Lung (tissue), 12 donors: ENCODE data around the gene ZFP36L2. TPM values are rescaled to one million over a fixed set of nuclear protein-coding genes. Genes with fewer than 3 reads are reported as not detected.

Source experiments
- ATAC-seq: fragments of 200-7000 bp; cut with Tn5 transposase; one replicate; pipeline ENCODE4 v1.9.1; 2020; ENCODE audit warnings: moderate number of reproducible peaks; ENCODE audit not compliant: insufficient read depth, low FRiP score
- DNase-seq, 3 donors: peaks; one replicate each; pipeline ENCODE4 v3.0.0-alpha.2; 2013 to 2017
- H3K27ac ChIP-seq, 2 donors: one replicate each; pipeline ENCODE4 v1.5.1; 2013; ENCODE audit warnings: mild to moderate bottlenecking in 2 of 2, moderate library complexity in 2 of 2, control low read depth in 1 of 2, inconsistent platforms in 1 of 2, low read depth in 1 of 2, low read length in 1 of 2
- H3K27me3 ChIP-seq, 3 donors: one replicate each; pipeline ENCODE4 v1.5.1; 2013; ENCODE audit warnings: low read length in 2 of 3; ENCODE audit not compliant: control insufficient read depth in 3 of 3, insufficient read depth in 3 of 3
- H3K36me3 ChIP-seq, 4 donors: one replicate each; pipeline ENCODE4 v1.5.1; 2013; ENCODE audit warnings: low read length in 4 of 4, mild to moderate bottlenecking in 1 of 4, moderate library complexity in 1 of 4; ENCODE audit not compliant: control insufficient read depth in 4 of 4, insufficient read depth in 4 of 4
- H3K4me1 ChIP-seq, 5 donors: one replicate each; pipeline ENCODE4 v1.5.1; 2013; ENCODE audit warnings: low read length in 5 of 5, mild to moderate bottlenecking in 2 of 5, moderate library complexity in 1 of 5; ENCODE audit not compliant: control insufficient read depth in 5 of 5, insufficient read depth in 5 of 5
- H3K4me3 ChIP-seq: one replicate; pipeline ENCODE4 v1.5.1; 2013; ENCODE audit warnings: mild to moderate bottlenecking, control low read depth, moderate library complexity
- H3K9ac ChIP-seq, 2 donors: one replicate each; pipeline ENCODE4 v1.5.1; 2013; ENCODE audit warnings: low read length in 2 of 2, control low read depth in 1 of 2; ENCODE audit not compliant: insufficient read depth in 1 of 2
- H3K9me3 ChIP-seq, 4 donors: one replicate each; pipeline ENCODE4 v1.5.1; 2013; ENCODE audit warnings: low read length in 3 of 4, mild to moderate bottlenecking in 1 of 4, moderate library complexity in 1 of 4; ENCODE audit not compliant: control insufficient read depth in 4 of 4, insufficient read depth in 3 of 4
- WGBS, 2 donors: extraction: QIAGEN DNeasy Blood & Tissue Kit; methylation state at CpG; one replicate each; pipeline ENCODE4 v1.1.7; 2013; 5-methylcytosine and 5-hydroxymethylcytosine counted together
- polyA plus RNA-seq, 2 donors: library from polyadenylated mRNA; stranded (reverse); fragments of 200-250 nt; gene quantifications; one replicate each; pipeline ENCODE4 v1.2.1, GENCODE V29; 2013
- total RNA-seq, 2 donors: library from RNA; depleted of rRNA in 1 of 2; stranded (reverse); fragments of >200 nt in 1 of 2; gene quantifications; one replicate each; pipeline ENCODE4 v1.2.1, GENCODE V29; 2014 to 2021
- TF ChIP-seq, protein P1 (sequence below): IDR thresholded peaks from 2 replicates; pipeline ENCODE4 v1.5.1; 2012; ENCODE audit warnings: mild to moderate bottlenecking; ENCODE audit errors: control extremely low read depth, extremely low read depth
- donor health status: control.
- donor health status: control.
- donor health status: Bipolar disorder and iron deficiency.
- donor health status: healthy.
- donor health status: DM: yes; HTN: yes; CAD: no.

ZFP36L2 gene
- total and polyA plus RNA-seq, 4 donors = 38.3 to 110 (median 66.6) TPM

- 48 to 69% methylated on average over 2 of the region's 2 CpGs for WGBS, 2 donors
- DNase-seq = no peak
- Histone ChIP-seq H3K4me3 (no peak overlapping the region), H3K27me3 (no peaks in the 10 kb centered on the region), H3K4me1 (peaks cover 0 to 3% (median under 1%) of the 10 kb centered on the region in 5 donors), H3K9me3 (no peaks in the 10 kb centered on the region), H3K27ac (no peak overlapping the region), H3K36me3 (no peaks in the 10 kb centered on the region), H3K9ac (no peak overlapping the region)
- no peak for ATAC-seq
- TF ChIP-seq, protein P1, sequence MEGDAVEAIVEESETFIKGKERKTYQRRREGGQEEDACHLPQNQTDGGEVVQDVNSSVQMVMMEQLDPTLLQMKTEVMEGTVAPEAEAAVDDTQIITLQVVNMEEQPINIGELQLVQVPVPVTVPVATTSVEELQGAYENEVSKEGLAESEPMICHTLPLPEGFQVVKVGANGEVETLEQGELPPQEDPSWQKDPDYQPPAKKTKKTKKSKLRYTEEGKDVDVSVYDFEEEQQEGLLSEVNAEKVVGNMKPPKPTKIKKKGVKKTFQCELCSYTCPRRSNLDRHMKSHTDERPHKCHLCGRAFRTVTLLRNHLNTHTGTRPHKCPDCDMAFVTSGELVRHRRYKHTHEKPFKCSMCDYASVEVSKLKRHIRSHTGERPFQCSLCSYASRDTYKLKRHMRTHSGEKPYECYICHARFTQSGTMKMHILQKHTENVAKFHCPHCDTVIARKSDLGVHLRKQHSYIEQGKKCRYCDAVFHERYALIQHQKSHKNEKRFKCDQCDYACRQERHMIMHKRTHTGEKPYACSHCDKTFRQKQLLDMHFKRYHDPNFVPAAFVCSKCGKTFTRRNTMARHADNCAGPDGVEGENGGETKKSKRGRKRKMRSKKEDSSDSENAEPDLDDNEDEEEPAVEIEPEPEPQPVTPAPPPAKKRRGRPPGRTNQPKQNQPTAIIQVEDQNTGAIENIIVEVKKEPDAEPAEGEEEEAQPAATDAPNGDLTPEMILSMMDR = no peak
These were observed 24.1 kb downstream of the ZFP36L2 start for GRCh38 chr2:43202289-43202688.

DNA sequence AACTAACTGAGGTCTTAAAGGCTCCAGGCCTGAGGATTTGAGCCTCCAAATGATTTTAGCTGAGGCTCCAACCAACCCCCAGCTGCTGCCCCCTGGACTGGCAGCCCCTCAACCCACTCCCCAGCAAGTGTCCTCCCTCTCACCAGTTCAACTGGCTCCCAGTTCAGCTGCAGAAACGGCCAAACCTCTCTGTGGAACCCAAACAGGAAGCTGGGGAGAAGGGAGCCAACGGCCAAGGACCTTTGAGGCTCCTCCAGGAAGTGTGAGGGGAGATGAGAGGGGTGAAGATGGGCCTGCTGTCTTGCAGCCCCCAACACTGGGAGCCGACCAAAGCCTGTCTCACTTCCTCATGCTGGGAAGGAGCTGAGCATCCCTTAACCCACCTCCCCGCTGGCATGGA is 24.9 kb downstream of the ZFP36L2 start:
- H3K9ac ChIP-seq = no peak overlapping the region
- no peaks in the 10 kb centered on the region for H3K27me3 ChIP-seq
- no peaks in the 10 kb centered on the region for H3K9me3 ChIP-seq
- ATAC-seq (no peak), DNase-seq (no peak)
- no peak overlapping the region for H3K27ac ChIP-seq
- TF ChIP-seq, protein P1 = no peak
- H3K4me3 ChIP-seq = no peak overlapping the region
- peaks cover 0 to 11% (median 2%) of the 10 kb centered on the region in 5 donors for H3K4me1 ChIP-seq
- no peaks in the 10 kb centered on the region for H3K36me3 ChIP-seq
- WGBS, 2 donors = 22 to 46% methylated on average over 4 of the region's 4 CpGs

GRCh38 chr2:43201016-43201415 is 25.4 kb downstream of the ZFP36L2 start:
- TF ChIP-seq, protein P1 = no peak
- no peak for DNase-seq
- H3K27ac ChIP-seq = no peak overlapping the region
- WGBS, 2 donors = 93% methylated on average over 7 of the region's 7 CpGs
- no peaks in the 10 kb centered on the region for H3K9me3 ChIP-seq
- H3K4me1 ChIP-seq = peaks cover 0 to 11% (median 2%) of the 10 kb centered on the region in 5 donors
- ATAC-seq = no peak
- H3K4me3 ChIP-seq = no peak overlapping the region
- no peak overlapping the region for H3K9ac ChIP-seq
- no peaks in the 10 kb centered on the region for H3K36me3 ChIP-seq
- no peaks in the 10 kb centered on the region for H3K27me3 ChIP-seq
